Kidney epithelial cell (primary cell): Measurements from ENCODE around the gene AAMP. TPM values are rescaled to one million over a fixed set of nuclear protein-coding genes. Genes with fewer than 3 reads are reported as not detected.

ENCODE experiments used
- DNase-seq: peaks from one replicate; pipeline ENCODE4 v3.0.0-alpha.2; 2010; ENCODE audit warnings: low read depth
- H3K27me3 ChIP-seq: 2 replicates; pipeline ENCODE4 v1.6.0; 2011; ENCODE audit warnings: low read length; ENCODE audit not compliant: control insufficient read depth, insufficient read depth
- H3K36me3 ChIP-seq: 2 replicates; pipeline ENCODE4 v1.5.1; 2011; ENCODE audit warnings: low read length; ENCODE audit not compliant: control insufficient read depth, insufficient read depth
- H3K4me3 ChIP-seq: 2 replicates; pipeline ENCODE4 v1.5.1; 2011; ENCODE audit warnings: low read depth, mild to moderate bottlenecking, control low read depth, low read length
- total RNA-seq: library from RNA; depleted of rRNA; stranded (reverse); fragments of >200 nt; gene quantifications from 2 replicates; pipeline ENCODE4 v1.2.3, GENCODE V29; 2015
- TF ChIP-seq, protein P1 (sequence below): IDR thresholded peaks from 2 replicates; pipeline ENCODE4 v1.5.1; 2011; ENCODE audit warnings: mild to moderate bottlenecking, moderate library complexity, low read length, control low read depth, inconsistent platforms; ENCODE audit not compliant: insufficient read depth, poor library complexity, severe bottlenecking

AAMP gene
- total RNA-seq, 1 donor from 2014 or later = 174 TPM

DNA sequence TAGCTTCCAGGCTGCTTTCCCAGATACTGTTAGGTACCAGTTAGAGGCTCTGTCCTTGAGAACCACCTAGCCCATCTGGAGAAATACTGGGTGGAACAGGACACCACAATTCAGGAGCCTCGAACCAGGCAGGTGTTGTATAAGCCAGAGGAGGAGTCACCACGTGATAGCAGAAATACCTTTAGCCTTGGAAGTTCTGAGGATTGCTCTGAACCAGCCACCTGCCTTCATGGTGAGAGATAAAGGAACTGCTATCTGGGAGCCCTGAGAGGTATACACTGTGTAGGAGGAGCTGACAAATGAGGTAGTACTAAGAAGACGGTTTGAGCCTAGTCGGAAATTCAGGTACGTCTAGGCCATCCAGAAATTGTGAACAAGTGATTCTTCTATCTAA is 16.7 kb downstream of the AAMP start:
- TF ChIP-seq, protein P1, sequence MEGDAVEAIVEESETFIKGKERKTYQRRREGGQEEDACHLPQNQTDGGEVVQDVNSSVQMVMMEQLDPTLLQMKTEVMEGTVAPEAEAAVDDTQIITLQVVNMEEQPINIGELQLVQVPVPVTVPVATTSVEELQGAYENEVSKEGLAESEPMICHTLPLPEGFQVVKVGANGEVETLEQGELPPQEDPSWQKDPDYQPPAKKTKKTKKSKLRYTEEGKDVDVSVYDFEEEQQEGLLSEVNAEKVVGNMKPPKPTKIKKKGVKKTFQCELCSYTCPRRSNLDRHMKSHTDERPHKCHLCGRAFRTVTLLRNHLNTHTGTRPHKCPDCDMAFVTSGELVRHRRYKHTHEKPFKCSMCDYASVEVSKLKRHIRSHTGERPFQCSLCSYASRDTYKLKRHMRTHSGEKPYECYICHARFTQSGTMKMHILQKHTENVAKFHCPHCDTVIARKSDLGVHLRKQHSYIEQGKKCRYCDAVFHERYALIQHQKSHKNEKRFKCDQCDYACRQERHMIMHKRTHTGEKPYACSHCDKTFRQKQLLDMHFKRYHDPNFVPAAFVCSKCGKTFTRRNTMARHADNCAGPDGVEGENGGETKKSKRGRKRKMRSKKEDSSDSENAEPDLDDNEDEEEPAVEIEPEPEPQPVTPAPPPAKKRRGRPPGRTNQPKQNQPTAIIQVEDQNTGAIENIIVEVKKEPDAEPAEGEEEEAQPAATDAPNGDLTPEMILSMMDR = no peak
- H3K27me3 ChIP-seq = no peaks in the 10 kb centered on the region
- no peak overlapping the region for H3K4me3 ChIP-seq
- peaks cover 6% of the 10 kb centered on the region for H3K36me3 ChIP-seq
- DNase-seq = no peak

DNA sequence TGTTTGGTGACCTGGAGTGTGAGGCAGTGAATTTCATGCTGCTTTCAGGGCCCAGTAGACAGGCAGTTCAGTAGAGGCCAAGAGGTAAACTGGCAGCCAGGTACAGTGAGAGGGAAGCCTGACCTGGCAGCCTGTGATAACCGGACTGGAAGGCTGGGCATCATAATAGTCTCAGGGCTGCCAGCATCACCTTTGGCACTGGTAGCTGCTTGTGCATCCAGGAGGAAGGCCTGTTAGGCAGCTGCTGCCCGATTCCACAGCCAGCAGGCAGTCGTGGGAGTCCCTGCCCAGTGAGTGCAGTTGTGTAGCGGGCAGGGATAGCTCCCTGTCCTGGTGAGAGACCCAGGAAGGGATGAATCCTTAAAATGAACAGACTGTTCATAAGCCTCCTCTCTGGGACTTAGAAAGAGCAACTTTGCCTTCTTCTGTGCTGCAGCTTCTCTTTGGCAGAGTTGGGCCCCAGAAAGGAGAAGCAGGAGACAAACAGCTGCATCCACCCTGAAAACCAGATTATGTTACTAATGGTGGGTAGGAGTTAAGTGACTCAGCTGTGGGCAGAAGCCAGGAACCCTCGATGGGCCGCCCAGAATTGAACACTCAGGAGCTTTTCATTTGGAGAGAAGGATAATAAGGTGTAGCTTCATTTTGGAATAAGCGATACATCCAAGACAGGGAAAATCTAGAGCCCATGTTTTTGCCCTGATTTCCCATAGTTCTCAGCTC is 17.3 kb downstream of the AAMP start:
- TF ChIP-seq, protein P1 = no peak
- peaks cover 6% of the 10 kb centered on the region for H3K36me3 ChIP-seq

DNA sequence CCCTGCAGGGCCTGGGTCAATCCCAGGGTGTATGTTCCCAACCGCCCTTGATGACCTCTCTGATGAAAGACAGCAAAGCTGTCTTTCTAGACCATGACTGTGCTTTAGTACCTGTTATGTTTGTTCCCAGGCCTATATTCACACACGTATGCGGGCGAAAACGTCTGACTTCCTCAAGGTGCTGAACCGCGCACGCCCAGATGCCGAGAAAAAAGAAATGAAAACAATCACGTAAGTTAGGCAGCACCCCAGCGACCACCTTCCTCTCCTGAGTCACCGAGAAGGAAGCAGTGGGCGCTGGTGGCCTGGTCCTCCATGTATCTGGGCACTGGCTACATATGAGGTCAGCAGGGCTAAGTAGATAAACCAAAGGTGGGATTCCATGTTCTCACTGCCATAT is 20.2 kb downstream of the AAMP start:
- no peaks in the 10 kb centered on the region for H3K27me3 ChIP-seq
- DNase-seq = no peak
- TF ChIP-seq, protein P1 = no peak
- no peak overlapping the region for H3K4me3 ChIP-seq
- peaks cover 7% of the 10 kb centered on the region for H3K36me3 ChIP-seq

More for the DNA sequence above, 17.3 kb downstream of the AAMP start:
- Histone ChIP-seq H3K27me3 (no peaks in the 10 kb centered on the region), H3K4me3 (no peak overlapping the region)
- DNase-seq = no peak

DNA sequence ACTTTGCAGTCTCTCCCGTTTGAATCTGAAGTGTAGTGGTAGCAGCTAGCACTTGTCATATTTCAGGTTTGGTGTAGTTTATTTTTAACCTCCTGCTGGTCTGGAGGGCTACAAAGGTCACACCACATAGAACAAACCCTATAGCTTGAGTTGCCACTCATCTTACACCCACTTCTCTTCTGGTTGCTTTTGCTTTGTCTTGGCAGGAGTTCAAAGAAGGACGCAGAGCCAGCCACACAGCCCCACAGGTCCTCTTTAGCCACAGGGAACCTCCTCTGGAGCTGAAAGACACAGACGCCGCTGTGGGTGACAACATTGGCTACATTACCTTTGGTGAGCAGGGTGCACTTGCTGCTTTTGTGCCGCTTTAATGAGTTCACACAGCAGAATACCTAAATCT is 24.7 kb downstream of the AAMP start:
- Histone ChIP-seq H3K4me3 (no peak overlapping the region), H3K27me3 (no peaks in the 10 kb centered on the region), H3K36me3 (peaks cover 4% of the 10 kb centered on the region)
- DNase-seq = no peak
- TF ChIP-seq, protein P1 = no peak

DNA sequence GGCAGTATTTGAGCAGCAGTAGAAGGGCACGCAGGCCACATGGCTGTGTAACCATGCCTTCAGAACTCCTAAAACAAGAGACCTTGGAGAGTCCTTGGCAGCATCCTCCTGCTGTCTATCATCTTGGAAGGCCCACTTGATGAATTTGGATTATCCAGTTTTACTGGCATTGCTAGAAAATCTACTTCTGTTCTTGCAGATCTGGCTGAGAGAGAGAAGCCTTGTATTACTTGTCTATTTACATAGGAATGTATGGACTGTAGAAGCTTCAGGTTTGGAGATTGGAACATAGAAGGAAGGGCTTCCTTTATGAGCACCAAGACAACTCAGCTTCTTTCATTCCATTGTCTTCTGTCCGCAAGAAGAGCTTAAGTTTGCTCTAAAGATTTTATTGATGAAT is 25.3 kb downstream of the AAMP start:
- DNase-seq = no peak
- Histone ChIP-seq H3K4me3 (no peak overlapping the region), H3K36me3 (peaks cover 4% of the 10 kb centered on the region), H3K27me3 (no peaks in the 10 kb centered on the region)
- TF ChIP-seq, protein P1 = no peak

DNA sequence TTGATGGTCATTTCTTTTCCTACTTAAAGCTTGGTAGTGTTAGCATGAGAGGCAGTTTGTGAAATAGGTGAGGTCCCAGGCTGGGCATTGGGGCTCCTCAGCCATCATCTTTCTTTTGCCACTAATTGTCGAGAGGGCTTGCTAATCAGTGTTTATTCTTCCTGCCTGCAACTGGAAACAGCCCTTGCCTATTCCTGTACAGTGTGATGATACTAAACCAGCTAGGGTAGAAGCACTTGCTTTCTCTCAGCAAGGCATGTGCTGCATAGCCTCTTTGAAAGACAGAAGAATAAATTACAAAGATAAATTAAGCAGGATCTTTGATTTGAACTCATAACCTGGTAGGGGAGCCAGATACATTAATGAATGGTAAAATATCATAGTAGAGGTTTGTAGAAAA is 25.7 kb downstream of the AAMP start:
- H3K36me3 ChIP-seq = peaks cover 4% of the 10 kb centered on the region
- H3K27me3 ChIP-seq = no peaks in the 10 kb centered on the region
- no peak for DNase-seq
- no peak overlapping the region for H3K4me3 ChIP-seq
- TF ChIP-seq, protein P1 = no peak
